GM18505 (cell line): Measurements from ENCODE around the gene ANKK1.

Experiments used
- ATAC-seq: cut with Tn5 transposase; IDR thresholded peaks from one replicate; pipeline ENCODE4 v1.9.1; 2021; ENCODE audit not compliant: unreplicated experiment
- POLR2A ChIP-seq: IDR thresholded peaks from 4 replicates; pipeline ENCODE4 v1.6.1; 2011; ENCODE audit warnings: borderline replicate concordance; ENCODE audit not compliant: insufficient read depth, insufficient read length; ENCODE audit errors: extremely low read depth

ANKK1 gene

DNA sequence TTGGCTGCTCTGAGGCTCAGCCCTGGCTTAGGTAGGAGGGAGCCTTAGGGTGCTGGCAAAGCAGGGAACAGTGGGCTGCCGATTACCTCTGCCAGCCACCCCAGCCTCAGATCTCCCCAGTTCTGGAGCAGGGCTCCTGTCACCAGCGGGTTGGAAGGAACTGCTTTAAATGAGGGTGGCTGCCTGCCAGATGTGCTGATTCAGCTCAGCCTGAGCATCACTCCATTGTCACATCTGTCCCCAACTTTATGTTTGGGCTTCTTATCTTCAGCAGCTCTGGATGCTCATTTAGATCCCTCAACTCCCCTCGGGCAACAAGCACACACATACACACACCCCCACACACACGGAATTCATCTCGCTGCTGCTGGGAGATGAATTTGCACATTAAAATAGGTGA lies 16.9 kb upstream of the ANKK1 start:
- TF ChIP-seq POLR2A = no peak
- no peak for ATAC-seq

DNA sequence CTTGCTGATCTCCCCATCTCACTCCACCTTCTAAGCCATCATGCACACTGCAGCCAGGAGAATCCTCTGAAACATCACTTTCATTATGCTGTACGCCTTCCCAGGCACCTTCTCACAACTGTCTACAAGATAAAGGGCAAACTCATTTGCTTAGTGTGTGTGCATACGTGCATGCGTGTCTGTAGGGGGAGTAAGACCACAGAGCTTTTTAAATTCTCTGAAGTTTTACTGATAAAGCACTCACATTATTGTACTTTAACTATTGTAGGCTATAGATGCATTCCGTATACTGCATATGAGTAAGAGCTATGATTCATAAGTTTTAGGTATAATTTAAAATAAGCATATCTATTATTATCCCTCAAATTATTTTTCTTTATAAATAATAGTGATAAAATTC lies 15.3 kb upstream of the ANKK1 start:
- no peak for TF ChIP-seq POLR2A
- ATAC-seq = no peak

DNA sequence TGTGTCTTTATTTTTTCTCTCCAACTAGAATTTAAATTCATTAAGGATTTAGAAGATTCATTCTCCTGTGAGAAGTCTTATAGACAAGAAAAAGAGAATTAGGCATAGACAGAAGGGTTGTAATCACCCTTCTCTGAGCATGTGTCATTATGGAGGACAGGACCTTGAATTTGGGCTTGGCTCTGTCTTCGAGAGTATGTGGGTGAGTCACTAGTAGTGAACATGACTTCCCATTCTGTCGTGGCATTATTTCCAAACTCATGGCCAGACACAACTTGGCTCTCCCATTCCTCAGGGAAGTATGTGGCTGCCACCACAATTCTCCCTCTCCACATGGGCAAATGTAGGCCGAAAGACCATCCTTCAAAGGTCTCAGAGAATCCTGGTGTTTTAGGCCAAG lies 14.3 kb upstream of the ANKK1 start:
- no peak for TF ChIP-seq POLR2A
- no peak for ATAC-seq

DNA sequence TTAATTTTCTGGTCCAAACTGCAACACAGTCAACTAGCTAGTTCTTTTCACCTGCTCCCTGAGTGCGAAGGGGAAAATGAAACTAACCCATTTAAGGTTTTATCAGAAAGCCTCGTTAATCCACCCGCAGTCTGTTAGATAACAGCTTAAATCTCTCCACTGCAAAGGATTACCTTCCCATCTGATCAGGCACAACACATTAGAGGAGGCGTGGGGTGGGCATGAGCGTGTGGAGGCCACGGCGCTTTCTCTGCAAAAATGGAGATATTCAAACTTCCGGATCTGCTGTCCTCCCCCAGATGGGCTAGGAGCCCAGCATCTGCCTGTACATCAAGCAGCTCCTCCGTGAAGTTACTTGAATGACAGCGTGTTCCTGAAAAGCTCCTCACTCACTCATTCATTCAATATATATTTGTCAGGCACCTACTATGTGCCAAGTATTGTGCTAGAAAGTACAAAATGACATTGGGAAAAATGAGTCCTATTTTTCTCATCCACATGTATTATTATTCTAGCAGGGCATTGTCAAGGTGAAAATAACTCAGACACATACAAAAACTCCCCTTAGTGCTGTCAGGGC lies 13.5 kb upstream of the ANKK1 start:
- no peak for ATAC-seq
- TF ChIP-seq POLR2A = no peak

DNA sequence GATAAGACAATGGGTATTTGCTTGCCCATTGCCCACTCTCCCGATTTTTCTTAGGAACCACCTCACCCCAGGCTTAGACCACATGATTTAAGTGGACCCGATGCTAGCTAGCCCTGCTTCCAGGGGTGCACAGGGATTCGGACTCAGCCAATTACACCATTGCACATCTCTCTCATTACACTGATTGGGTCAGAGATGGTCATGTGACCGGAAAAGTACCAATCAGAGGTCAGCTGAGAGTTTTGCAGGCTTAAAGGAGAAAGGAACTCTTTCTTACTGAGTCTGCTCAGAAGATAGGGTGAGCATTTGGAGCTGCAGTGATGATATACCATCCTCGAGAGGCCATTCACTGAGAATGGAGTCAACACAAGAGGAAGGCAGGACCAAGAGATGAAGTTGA lies 12.2 kb upstream of the ANKK1 start:
- no peak for ATAC-seq
- TF ChIP-seq POLR2A = no peak

DNA sequence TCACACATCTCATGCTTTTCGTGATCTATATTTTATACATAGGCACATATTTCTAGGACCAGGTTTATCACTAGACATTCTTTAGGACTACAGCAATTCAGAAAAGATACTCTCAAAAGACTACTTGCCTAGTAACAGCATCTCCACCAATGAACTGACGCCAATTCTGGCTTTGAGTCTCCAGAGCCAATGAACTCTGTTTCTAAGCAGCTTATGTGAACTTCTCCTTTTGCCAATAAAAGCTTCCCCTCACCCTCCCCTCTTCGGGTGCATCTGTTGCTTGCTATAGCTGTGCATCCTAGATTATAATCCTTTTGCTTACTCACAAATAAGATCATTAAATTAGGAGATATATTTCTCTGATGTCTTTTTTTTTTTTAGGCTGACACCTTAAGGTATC lies 11.4 kb upstream of the ANKK1 start:
- TF ChIP-seq POLR2A = no peak
- no peak for ATAC-seq

DNA sequence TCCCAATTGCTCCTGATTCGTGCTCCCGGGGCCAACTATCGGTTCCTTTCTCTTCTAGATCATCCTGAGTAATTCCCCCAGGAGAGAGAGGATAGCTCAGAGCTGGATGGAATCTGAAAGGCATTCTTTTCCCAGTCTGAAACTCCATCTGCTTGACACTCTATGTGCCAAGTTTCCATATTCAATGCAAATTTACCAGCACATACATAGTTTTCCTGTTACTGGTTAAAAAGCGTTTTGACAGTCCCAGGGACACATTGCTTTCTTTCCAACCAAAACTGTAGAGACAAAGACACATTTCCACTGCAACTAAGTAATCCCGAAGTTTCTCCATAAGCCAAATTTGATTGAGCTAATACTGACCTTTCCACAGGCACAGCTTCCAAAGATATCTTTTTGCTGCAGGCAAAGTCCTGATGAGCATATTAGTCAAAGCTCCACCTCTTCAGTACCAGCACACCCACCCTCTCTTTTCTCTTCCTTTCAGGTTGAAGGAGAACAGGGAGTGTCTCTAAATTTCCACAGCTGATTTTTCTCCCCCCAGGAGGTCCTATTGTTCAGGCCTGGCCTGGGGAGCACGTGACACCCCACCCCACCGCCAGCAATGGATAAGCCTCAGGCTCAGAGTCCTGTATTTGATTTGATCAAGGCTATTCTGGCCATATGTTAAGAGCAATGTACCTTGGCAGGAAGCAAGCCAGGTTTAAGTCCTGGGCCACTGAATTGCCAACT lies 9.7 kb upstream of the ANKK1 start:
- no peak for ATAC-seq
- TF ChIP-seq POLR2A = no peak

DNA sequence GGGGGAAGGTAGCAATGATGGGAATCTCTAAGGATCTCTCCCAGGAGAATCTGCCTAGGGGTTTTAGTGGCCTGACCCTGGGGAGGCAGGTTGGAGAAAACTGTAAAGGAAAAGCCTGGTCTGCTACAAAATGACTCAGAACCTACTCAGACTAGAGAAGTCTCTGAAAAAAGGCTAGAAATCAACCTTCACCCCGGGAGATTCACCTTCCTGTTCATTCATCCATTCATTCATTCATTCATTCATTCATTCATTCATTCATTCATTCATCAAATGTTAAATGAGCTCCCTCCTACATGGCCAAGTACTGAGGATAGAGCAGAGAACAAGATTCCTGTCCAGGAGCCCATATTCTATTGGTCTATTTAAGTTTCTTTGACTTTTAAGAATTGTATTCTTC lies 8.9 kb upstream of the ANKK1 start:
- no peak for TF ChIP-seq POLR2A
- ATAC-seq = no peak

DNA sequence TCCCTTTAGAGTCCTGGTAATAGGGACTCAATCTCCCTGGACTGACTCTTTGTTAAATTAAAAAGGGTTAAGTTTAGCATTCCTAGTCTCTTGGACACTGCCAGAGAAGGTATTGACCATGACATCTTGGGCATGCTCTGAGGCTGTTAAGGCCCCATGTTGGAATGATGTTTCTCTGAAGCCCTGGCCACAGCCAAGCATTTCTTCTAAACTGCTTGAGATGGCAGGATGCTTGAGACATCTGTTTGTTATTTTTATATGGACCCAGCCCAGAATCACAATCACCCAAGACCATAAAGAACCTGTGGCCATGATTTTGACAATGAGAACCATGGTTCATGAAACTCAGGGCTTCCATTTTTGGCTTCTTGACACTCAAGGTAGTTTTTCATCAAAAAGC lies 5.5 kb upstream of the ANKK1 start:
- TF ChIP-seq POLR2A = no peak
- ATAC-seq = no peak

DNA sequence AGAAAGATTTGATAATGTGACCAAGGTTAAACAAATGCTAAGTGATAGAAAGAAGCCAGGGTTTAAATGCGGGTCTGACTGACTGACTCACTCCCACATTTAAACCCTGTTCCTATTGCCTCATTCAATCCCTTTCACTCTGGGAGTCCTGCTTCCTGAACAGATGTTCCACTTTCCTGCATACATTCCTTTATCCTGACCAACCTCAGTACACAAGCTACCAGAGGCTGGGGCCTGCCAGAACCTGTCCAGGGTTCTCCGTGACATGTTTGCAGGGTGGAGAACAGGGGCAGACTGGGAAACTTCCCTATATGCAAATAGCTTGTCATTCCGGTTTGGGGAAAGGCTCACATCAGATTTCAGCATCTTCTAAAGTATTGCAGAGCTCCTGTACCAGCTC lies 3.0 kb upstream of the ANKK1 start:
- no peak for TF ChIP-seq POLR2A
- ATAC-seq = no peak

DNA sequence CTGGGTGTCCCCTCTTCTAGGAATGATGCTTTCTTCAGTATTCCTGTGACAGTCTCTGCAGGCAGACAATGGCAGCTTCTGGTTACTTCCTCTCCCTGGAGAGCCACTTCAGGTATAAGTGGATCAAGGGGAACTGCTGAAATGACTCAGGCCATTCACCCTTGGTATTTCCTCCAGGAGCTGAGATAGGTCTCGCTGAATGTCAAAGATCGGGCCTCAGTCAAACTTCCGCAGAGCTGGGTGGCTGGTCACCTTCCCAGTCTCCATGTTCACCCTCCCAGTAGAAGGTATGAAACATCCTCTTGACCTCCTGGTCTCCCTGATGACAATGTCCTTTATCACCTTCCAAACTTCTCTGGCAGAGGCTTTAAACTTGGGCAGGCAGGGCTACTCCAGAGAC lies 1.8 kb upstream of the ANKK1 start:
- TF ChIP-seq POLR2A = no peak
- ATAC-seq = no peak

DNA sequence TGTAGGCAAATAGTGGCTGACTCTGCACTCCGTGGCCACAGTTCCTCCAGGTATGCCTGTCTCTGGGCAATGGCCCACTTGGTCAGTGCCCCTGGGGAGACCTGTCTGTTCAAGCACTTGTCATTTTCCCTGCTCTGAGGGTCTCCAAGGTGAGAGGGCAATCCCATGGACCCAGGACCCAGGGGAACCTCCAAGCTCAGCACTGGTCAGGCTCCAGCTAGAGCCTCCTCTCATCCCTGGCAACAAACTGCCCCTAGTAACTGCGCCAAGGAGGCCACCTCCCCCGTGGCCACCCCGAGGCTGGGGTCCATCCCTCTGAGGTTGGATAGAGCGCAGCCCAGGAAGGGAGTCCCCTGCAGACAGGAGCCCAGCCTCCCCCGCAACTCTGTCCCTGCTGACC lies 713 bp upstream of the ANKK1 start:
- no peak for ATAC-seq
- no peak for TF ChIP-seq POLR2A

DNA sequence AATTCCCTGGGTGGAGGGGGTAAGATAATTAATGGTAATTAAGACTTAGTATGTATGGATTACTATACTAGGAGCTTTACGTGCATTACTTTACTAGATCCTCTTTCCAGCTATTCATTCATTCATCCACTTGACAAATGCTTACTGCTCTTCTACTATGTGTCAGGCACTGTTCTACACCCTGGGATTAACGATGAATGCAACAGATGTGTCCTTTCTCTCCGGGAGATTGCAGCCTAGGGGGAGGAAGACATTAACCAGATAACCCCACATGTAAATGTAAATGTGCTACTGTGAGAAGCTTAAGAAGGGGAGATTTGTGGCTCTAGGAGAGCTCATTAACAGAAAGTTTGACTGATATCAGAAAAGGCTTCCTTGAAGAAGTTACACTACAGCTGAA lies 1.7 kb downstream of the ANKK1 start:
- TF ChIP-seq POLR2A = no peak
- ATAC-seq = no peak

DNA sequence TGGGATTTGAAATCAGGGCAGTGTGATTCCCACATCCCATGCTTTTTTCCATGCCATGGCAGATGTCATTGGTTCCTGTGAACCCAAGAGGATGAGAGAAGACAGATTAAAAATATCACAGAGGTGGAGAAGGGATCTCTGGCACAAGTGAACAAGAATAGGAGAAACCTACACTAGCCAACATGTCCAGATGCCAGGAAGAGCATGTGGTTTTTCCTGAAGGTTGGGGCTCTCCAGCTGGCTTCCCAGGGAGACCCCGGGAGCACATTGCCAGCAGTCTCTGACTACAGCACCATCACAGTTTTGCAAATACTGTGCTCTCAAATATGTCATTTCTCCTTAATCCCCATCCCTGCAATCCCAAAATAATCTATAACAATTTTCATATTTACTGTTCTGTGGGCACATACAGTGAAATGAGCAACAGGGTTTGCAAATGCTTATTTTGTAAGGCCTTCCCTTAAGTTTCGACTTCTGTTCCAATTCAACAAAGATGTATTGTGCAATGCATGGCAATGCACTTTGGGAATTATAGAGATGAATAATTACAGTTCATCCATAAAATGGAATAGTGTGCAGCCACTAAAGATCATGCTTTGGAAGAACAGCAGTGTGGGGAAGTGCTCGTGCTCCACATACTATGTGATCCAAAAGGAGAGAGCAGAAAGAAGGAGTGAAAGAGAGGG lies 4.8 kb downstream of the ANKK1 start:
- ATAC-seq = no peak
- TF ChIP-seq POLR2A = no peak
